DND-41 (cell line): ENCODE results near the gene IMPG1.

ENCODE experiments used
- CTCF ChIP-seq: IDR thresholded peaks from 2 replicates; pipeline ENCODE4 v1.5.1; 2012; ENCODE audit warnings: borderline replicate concordance, low read length, moderate library complexity, mild to moderate bottlenecking; ENCODE audit not compliant: poor library complexity, severe bottlenecking; ENCODE audit errors: extremely low read depth
- EZH2 ChIP-seq: IDR thresholded peaks from 3 replicates; pipeline ENCODE4 v1.6.1; 2012; ENCODE audit warnings: borderline replicate concordance, low read depth, mild to moderate bottlenecking, moderate library complexity, low read length, inconsistent platforms; ENCODE audit not compliant: severe bottlenecking

GRCh38 chr6:75993236-75994162 lies 79.0 kb downstream of the IMPG1 start:
- TF ChIP-seq CTCF (no peak), EZH2 (no peak)
